K562 (cell line): ENCODE measurements around the gene MT4. TPM values are rescaled to one million over a fixed set of nuclear protein-coding genes. Genes with fewer than 3 reads are reported as not detected.

ENCODE experiments used
- ETV1 ChIP-seq: fragments of 450-650 bp; conservative IDR thresholded peaks from 2 replicates; pipeline ENCODE4 v1.6.1; 2016; ENCODE audit warnings: missing genetic modification characterization, control low read depth, low read depth, missing compliant biosample characterization
- FOXK2 ChIP-seq, 2 experiments: fragments of 450-650 bp; IDR thresholded peaks in 1 of 2; conservative IDR thresholded peaks in 1 of 2; 2 replicates each; pipeline ENCODE4 v1.6.1; 2016; ENCODE audit warnings: low read depth in 2 of 2, mild to moderate bottlenecking in 1 of 2
- HDAC1 ChIP-seq, 2 experiments: fragments of 450-650 bp; IDR thresholded peaks; 2 replicates each; pipeline ENCODE4 v1.6.1; 2016 to 2017; ENCODE audit warnings: inconsistent platforms in 1 of 2, mild to moderate bottlenecking in 1 of 2, moderate library complexity in 1 of 2
- MEF2D ChIP-seq: conservative IDR thresholded peaks from 2 replicates; pipeline ENCODE4 v1.6.1; 2016; ENCODE audit warnings: low read depth, missing genetic modification characterization, missing compliant biosample characterization
- NR2C1 ChIP-seq, 2 experiments: fragments of 450-650 bp; IDR thresholded peaks; 2 replicates each; pipeline ENCODE4 v1.6.1; 2017; ENCODE audit warnings: mild to moderate bottlenecking in 2 of 2, antibody characterized with exemption in 1 of 2, inconsistent platforms in 1 of 2, missing compliant biosample characterization in 1 of 2, missing genetic modification characterization in 1 of 2
- PPARD ChIP-seq: fragments of 250-450 bp; sonication (Bioruptor Pico); IDR thresholded peaks from 2 replicates; pipeline ENCODE4 v1.8.0; 2022; ENCODE audit warnings: inconsistent platforms, mild to moderate bottlenecking, moderate library complexity
- PTBP1 ChIP-seq: fragments of 200-400 bp; formaldehyde crosslinking; IDR thresholded peaks from 2 replicates; pipeline ENCODE4 v1.6.1; 2017; ENCODE audit warnings: low read depth, low read length
- RBM34 ChIP-seq: fragments of 200-400 bp; formaldehyde crosslinking; IDR thresholded peaks from 2 replicates; pipeline ENCODE4 v1.6.1; 2018; ENCODE audit warnings: low read length, borderline replicate concordance; ENCODE audit not compliant: insufficient read depth
- RNF2 ChIP-seq: sonication (generic); IDR thresholded peaks from 2 replicates; pipeline ENCODE4 v1.6.1; 2016
- TBP ChIP-seq: optimal IDR thresholded peaks from 2 replicates; pipeline ENCODE3; 2011; ENCODE audit warnings: low read depth, low read length, improper control_type of control experiment
- polyA plus RNA-seq, 8 experiments: library from polyadenylated mRNA; depleted of rRNA in 4 of 8; stranded (reverse) in 5 of 8; unstranded in 3 of 8; fragments of >200 nt; fragmentation: Nextera tagmentation in 2 of 8; fragmentation: Illumina TruSeq in 1 of 8; extraction: Ambion mirVana in 2 of 8; extraction: Trizol in 1 of 8; gene quantifications; 2 replicates each; pipeline versions ENCODE4 v1.2.1 to v1.2.3, GENCODE V29; 2011 to 2014; ENCODE audit warnings: inconsistent platforms in 1 of 8, missing spikeins in 1 of 8
- total RNA-seq, 7 experiments: library from RNA; depleted of rRNA in 6 of 7; stranded (reverse); fragments of >200 nt in 6 of 7; fragmentation: Illumina TruSeq in 2 of 7; extraction: Trizol in 2 of 7; gene quantifications; 2 replicates each; pipeline versions ENCODE4 v1.2.1 to v1.2.3, GENCODE V29; 2011 to 2021; ENCODE audit warnings: low replicate concordance in 1 of 7
- TF ChIP-seq, protein P1 (sequence below): fragments of 250-450 bp; sonication (Bioruptor Pico); IDR thresholded peaks from 2 replicates; pipeline ENCODE4 v1.9.0; 2021; ENCODE audit warnings: mild to moderate bottlenecking, inconsistent platforms
- TF ChIP-seq, protein P2 (sequence below): fragments of 450-650 bp; formaldehyde crosslinking; IDR thresholded peaks from 2 replicates; pipeline ENCODE4 v1.4.0; 2020; ENCODE audit warnings: mild to moderate bottlenecking, moderate library complexity
- TF ChIP-seq, protein P3 (sequence below): fragments of 450-650 bp; formaldehyde crosslinking; conservative IDR thresholded peaks from 2 replicates; pipeline ENCODE4 v1.4.0; 2022; ENCODE audit warnings: mild to moderate bottlenecking, missing genetic modification characterization
- TF ChIP-seq, protein P4 (sequence below), 2 experiments: fragments of 450-650 bp in 1 of 2; sonication (generic) in 1 of 2; formaldehyde crosslinking in 1 of 2; IDR thresholded peaks in 1 of 2; conservative IDR thresholded peaks in 1 of 2; 2 replicates each; pipeline versions ENCODE4 v1.6.1 to v1.8.1; 2016 to 2023; ENCODE audit warnings: mild to moderate bottlenecking in 2 of 2, moderate library complexity in 2 of 2, inconsistent platforms in 1 of 2, missing genetic modification reagents in 1 of 2

Gene MT4
- total and polyA plus RNA-seq, 9 of the 15 experiments (the other 6 are each of a cell fraction or from before 2014, with no cell fraction given): not detected

DNA sequence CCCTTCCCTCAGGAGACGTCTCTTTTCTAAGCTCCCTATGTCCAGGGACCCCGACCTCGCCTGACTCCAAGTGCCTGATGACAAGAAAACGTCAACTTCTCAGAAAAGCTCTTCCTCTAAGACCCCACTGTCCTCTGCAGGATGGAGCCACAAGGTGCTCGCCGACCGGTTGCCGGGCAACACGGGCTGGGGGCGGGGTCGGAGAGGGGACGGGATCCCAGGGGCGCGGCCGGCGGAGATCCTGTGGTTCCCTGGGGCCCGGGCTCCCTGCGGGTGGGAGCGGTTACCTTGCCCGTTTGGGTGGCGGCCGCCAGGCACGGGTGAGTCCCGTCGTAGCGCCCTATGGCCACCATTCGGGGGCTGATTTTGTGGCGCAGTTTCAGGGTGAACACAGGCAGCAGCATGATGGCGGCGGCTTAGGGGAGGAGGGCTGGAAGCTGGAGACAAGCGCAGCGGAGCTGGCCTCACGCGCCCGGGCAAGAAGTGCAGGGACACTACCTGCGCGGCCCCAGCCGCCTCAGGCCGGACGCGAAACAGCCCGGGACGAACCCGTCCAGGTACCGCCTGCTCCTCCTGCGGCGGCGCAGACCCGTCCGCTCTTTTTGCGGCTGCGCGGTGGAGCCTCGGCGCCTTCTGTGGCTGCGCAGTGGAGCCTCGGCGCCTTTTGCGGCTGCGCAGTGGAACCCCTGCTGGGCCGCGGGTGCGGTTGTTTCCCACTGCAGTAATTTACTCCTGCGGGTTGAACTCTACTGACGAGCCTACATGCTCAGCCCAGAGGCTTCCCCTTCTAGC lies 45.2 kb upstream of the MT4 start, which contains the start of gene BBS2 (continued):
- TF ChIP-seq, protein P1, sequence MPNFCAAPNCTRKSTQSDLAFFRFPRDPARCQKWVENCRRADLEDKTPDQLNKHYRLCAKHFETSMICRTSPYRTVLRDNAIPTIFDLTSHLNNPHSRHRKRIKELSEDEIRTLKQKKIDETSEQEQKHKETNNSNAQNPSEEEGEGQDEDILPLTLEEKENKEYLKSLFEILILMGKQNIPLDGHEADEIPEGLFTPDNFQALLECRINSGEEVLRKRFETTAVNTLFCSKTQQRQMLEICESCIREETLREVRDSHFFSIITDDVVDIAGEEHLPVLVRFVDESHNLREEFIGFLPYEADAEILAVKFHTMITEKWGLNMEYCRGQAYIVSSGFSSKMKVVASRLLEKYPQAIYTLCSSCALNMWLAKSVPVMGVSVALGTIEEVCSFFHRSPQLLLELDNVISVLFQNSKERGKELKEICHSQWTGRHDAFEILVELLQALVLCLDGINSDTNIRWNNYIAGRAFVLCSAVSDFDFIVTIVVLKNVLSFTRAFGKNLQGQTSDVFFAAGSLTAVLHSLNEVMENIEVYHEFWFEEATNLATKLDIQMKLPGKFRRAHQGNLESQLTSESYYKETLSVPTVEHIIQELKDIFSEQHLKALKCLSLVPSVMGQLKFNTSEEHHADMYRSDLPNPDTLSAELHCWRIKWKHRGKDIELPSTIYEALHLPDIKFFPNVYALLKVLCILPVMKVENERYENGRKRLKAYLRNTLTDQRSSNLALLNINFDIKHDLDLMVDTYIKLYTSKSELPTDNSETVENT (CRISPR knock-in tag): peak; percentile 67; the same call in 1 of the 2 replicates
- no peak for TF ChIP-seq ETV1 (tag)
- TF ChIP-seq, protein P2, sequence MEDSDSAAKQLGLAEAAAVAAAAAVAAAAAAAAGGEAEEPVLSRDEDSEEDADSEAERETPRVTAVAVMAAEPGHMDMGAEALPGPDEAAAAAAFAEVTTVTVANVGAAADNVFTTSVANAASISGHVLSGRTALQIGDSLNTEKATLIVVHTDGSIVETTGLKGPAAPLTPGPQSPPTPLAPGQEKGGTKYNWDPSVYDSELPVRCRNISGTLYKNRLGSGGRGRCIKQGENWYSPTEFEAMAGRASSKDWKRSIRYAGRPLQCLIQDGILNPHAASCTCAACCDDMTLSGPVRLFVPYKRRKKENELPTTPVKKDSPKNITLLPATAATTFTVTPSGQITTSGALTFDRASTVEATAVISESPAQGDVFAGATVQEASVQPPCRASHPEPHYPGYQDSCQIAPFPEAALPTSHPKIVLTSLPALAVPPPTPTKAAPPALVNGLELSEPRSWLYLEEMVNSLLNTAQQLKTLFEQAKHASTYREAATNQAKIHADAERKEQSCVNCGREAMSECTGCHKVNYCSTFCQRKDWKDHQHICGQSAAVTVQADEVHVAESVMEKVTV (CRISPR knock-in tag): no peak
- TF ChIP-seq RNF2: 0 out of 2 replicates have a peak, but pooled peaks have one; percentile 40
- TF ChIP-seq, protein P3, sequence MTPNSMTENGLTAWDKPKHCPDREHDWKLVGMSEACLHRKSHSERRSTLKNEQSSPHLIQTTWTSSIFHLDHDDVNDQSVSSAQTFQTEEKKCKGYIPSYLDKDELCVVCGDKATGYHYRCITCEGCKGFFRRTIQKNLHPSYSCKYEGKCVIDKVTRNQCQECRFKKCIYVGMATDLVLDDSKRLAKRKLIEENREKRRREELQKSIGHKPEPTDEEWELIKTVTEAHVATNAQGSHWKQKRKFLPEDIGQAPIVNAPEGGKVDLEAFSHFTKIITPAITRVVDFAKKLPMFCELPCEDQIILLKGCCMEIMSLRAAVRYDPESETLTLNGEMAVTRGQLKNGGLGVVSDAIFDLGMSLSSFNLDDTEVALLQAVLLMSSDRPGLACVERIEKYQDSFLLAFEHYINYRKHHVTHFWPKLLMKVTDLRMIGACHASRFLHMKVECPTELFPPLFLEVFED (CRISPR knock-in tag): no peak
- no peak for TF ChIP-seq RBM34
- TF ChIP-seq NR2C1 (IDR thresholded peaks at IDR 0.05): no peak
- no peak for TF ChIP-seq NR2C1 (tag; IDR thresholded peaks at IDR 0.05)
- peak; percentile 36 for TF ChIP-seq TBP
- TF ChIP-seq, protein P4, sequence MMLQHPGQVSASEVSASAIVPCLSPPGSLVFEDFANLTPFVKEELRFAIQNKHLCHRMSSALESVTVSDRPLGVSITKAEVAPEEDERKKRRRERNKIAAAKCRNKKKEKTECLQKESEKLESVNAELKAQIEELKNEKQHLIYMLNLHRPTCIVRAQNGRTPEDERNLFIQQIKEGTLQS (IDR thresholded peaks at IDR 0.05): no peak
- TF ChIP-seq, protein P4 (CRISPR knock-in tag; conservative IDR thresholded peaks at IDR 0.05): no peak
- TF ChIP-seq FOXK2 (conservative IDR thresholded peaks at IDR 0.05 in 1 of 2, IDR thresholded peaks at IDR 0.05 in 1 of 2; ENCODE audit: low read depth in 2 of 2): peak in 1 of 2 experiments; percentile 51; a peak in 2 of 4 replicates
- peak in 1 of 2 experiments; percentile 71; a peak in 2 of 4 replicates for TF ChIP-seq HDAC1 (IDR thresholded peaks at IDR 0.05)
- no peak for TF ChIP-seq PPARD (CRISPR knock-in tag)
- no peak for TF ChIP-seq PTBP1
- TF ChIP-seq MEF2D: no peak
